Heart right ventricle (tissue), 16 donors: Measurements from ENCODE around the gene PRDM16. TPM values are rescaled to one million over a fixed set of nuclear protein-coding genes. Genes with fewer than 3 reads are reported as not detected.

Source experiments
- ATAC-seq, 8 donors: fragments of 200-7000 bp; cut with Tn5 transposase; one replicate each; pipeline ENCODE4 v1.9.1; 2020; ENCODE audit warnings: mild to moderate bottlenecking in 8 of 8, moderate library complexity in 8 of 8, moderate number of reproducible peaks in 1 of 8
- DNase-seq, 2 donors: peaks; one replicate each; pipeline ENCODE4 v3.0.0-alpha.2; 2020
- H3K27ac ChIP-seq, 10 donors: fragments of 200-600 bp; sonication (generic) in 2 of 10; one replicate each; pipeline versions ENCODE4 v1.5.0 to v1.8.0; 2020 to 2022; ENCODE audit warnings: mild to moderate bottlenecking in 3 of 10
- H3K27me3 ChIP-seq, 7 donors: fragments of 200-600 bp; one replicate each; pipeline ENCODE4 v1.8.0; 2021 to 2022; ENCODE audit warnings: mild to moderate bottlenecking in 2 of 7
- H3K36me3 ChIP-seq, 9 donors: fragments of 200-600 bp; sonication (generic) in 1 of 9; one replicate each; pipeline versions ENCODE4 v1.5.0 to v1.8.0; 2020 to 2022; ENCODE audit warnings: mild to moderate bottlenecking in 2 of 9
- H3K4me1 ChIP-seq, 9 donors: fragments of 200-600 bp; sonication (generic) in 1 of 9; one replicate each; pipeline versions ENCODE4 v1.5.0 to v1.8.0; 2020 to 2022; ENCODE audit warnings: mild to moderate bottlenecking in 4 of 9
- H3K4me3 ChIP-seq, 10 donors: fragments of 200-600 bp; sonication (generic) in 2 of 10; one replicate each; pipeline versions ENCODE4 v1.5.0 to v1.8.0; 2020 to 2022; ENCODE audit warnings: mild to moderate bottlenecking in 7 of 10, moderate library complexity in 2 of 10
- H3K9me3 ChIP-seq, 11 donors: fragments of 200-600 bp in 10 of 11; sonication (generic) in 2 of 11; one replicate each; pipeline versions ENCODE4 v1.5.0 to v1.8.0; 2013 to 2022; ENCODE audit warnings: mild to moderate bottlenecking in 2 of 11, control low read depth in 1 of 11, moderate library complexity in 1 of 11
- WGBS, 2 donors: extraction: QIAGEN DNeasy Blood & Tissue Kit; methylation state at CpG; one replicate each; pipeline ENCODE4 v1.1.7; 2013; ENCODE audit warnings: inconsistent platforms in 1 of 2; 5-methylcytosine and 5-hydroxymethylcytosine counted together
- intact Hi-C, 10 donors: fragments of 100-400 bp; cut with DNase I; formaldehyde crosslinking; loops; one replicate each; pipeline versions ENCODE4 v1.11.1 to v1.14.2; 2022
- polyA plus RNA-seq, 2 donors: library from polyadenylated mRNA; stranded (reverse); fragments of 200-250 nt; gene quantifications; one replicate each; pipeline ENCODE4 v1.2.3, GENCODE V29; 2013
- total RNA-seq, 10 donors: library from RNA; stranded (reverse); fragmentation: NEBNext Ultra II Directional in 3 of 10; extraction: Animal tissue kit (Norgen Biotek cat#: 25700) in 3 of 10; gene quantifications; one replicate each; pipeline versions ENCODE4 v1.2.1 to v1.2.4, GENCODE V29; 2021 to 2023
- TF ChIP-seq, protein P1 (sequence below), 9 donors: fragments of 200-600 bp; sonication (generic) in 2 of 9; IDR thresholded peaks; one replicate each; pipeline versions ENCODE4 v1.5.0 to v1.8.0; 2021 to 2022; ENCODE audit warnings: antibody characterized with exemption in 9 of 9, mild to moderate bottlenecking in 5 of 9, moderate library complexity in 1 of 9
- donor health status: Arrhythmogenic right ventricular cardiomyopathy.
- donor health status: ischemic (EF 13 %, LVEDD 7.1; RV severe dilation, severe dysfunction).
- donor health status: healthy with polysubstance abuse.
- donor health status: DM: no; HTN: yes; CAD: no.
- donor health status: DM: no; HTN: no; CAD: no.
- donor health status: ischemic (EF 25% LVEDD 6.9; RV normal size, moderate dysfunction).
- donor health status: ischemic (EF 25% LVEDD 5.7; RV mildly dilated, moderate dysfunction).
- donor health status: healthy.
- donor health status: DM: yes; HTN: yes; CAD: no.
- donor health status: Ischemic cardiomyopathy.
- donor health status: ischemic (EF 35%, LVEDD 5.7; RV mildly dilated, moderate dysfunction).
- donor health status: nonischemic (EF 11% LVEDD 7.7; RV severe dilation, severe dysfunction).
- donor health status: DM: yes; HTN: yes; CAD: no.
- donor health status: PGD.
- donor health status: ischemic (EF 29% LVEDD 5.4; RV normal size, mild dysfunction).
- donor health status: nonischemic (EF 23%, LVEDD 6.1; RV moderate dilation, normal function).

PRDM16 gene
- total and polyA plus RNA-seq, 12 donors, result 4.1 to 25.9 (median 14.8) TPM

DNA sequence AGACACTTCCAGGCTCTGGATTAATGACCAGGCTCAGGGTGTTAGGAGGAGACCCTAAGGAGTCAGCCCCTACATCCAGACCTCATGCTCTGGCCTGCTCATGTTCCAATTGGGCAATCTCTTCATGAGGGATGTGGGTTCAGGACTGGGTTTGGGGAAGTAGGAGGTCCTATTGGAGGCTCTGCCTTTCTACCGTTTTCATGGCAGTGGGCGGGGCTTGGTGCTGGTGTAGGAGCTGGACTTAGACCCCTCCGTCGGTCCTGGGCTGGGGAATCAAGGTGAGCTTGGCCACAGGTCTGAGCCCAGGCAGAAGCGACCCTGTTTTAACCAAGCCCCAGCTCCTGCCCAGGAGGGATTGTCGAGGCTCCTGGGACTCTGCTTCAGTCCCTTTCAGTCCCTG lies 123.4 kb downstream of the PRDM16 start:
- Histone ChIP-seq H3K4me1 (peaks cover 5 to 60% (median 34%) of the 10 kb centered on the region in 9 donors), H3K36me3 (no peaks in the 10 kb centered on the region), H3K4me3 (no peak overlapping the region), H3K27ac (no peak overlapping the region), H3K9me3 (peaks cover 0 to 2% (median 0%) of the 10 kb centered on the region in 11 donors), H3K27me3 (no peaks in the 10 kb centered on the region)
- ATAC-seq (no peak), DNase-seq (no peak)
- TF ChIP-seq, protein P1, sequence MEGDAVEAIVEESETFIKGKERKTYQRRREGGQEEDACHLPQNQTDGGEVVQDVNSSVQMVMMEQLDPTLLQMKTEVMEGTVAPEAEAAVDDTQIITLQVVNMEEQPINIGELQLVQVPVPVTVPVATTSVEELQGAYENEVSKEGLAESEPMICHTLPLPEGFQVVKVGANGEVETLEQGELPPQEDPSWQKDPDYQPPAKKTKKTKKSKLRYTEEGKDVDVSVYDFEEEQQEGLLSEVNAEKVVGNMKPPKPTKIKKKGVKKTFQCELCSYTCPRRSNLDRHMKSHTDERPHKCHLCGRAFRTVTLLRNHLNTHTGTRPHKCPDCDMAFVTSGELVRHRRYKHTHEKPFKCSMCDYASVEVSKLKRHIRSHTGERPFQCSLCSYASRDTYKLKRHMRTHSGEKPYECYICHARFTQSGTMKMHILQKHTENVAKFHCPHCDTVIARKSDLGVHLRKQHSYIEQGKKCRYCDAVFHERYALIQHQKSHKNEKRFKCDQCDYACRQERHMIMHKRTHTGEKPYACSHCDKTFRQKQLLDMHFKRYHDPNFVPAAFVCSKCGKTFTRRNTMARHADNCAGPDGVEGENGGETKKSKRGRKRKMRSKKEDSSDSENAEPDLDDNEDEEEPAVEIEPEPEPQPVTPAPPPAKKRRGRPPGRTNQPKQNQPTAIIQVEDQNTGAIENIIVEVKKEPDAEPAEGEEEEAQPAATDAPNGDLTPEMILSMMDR (IDR thresholded peaks at IDR 0.05), result no peak
- intact Hi-C loops, result no loop called here
- WGBS, 2 donors, result 87 to 90% methylated on average over 6 of the region's 6 CpGs

GRCh38 chr1:3192825-3193224 lies 123.8 kb downstream of the PRDM16 start:
- intact Hi-C loops, result no loop called here
- TF ChIP-seq, protein P1 (IDR thresholded peaks at IDR 0.05), result no peak
- H3K27me3 ChIP-seq, result no peaks in the 10 kb centered on the region
- H3K9me3 ChIP-seq, result peaks cover 0 to 2% (median 0%) of the 10 kb centered on the region in 11 donors
- WGBS, 2 donors, result 91 to 93% methylated on average over 18 of the region's 18 CpGs
- peak overlapping the region in 1 of 10 donors; percentile 19 for H3K27ac ChIP-seq
- no peak overlapping the region for H3K4me3 ChIP-seq
- ATAC-seq, result no peak
- no peak for DNase-seq
- no peaks in the 10 kb centered on the region for H3K36me3 ChIP-seq
- H3K4me1 ChIP-seq, result peaks cover 1 to 59% (median 31%) of the 10 kb centered on the region in 9 donors

- H3K36me3 ChIP-seq, result no peaks in the 10 kb centered on the region
- H3K4me3 ChIP-seq, result no peak overlapping the region
- intact Hi-C loops, result no loop called here
- H3K27ac ChIP-seq, result peak overlapping the region in 4 of 10 donors; percentile 4 to 65 (median 48)
- H3K9me3 ChIP-seq, result peaks cover 0 to 2% (median 0%) of the 10 kb centered on the region in 11 donors
- TF ChIP-seq, protein P1 (IDR thresholded peaks at IDR 0.05), result no peak
- WGBS, 2 donors, result 62% methylated on average over 11 of the region's 11 CpGs
- peaks cover 0 to 57% (median 31%) of the 10 kb centered on the region in 9 donors for H3K4me1 ChIP-seq
- ATAC-seq, result no peak
- no peak for DNase-seq
- H3K27me3 ChIP-seq, result no peaks in the 10 kb centered on the region
These were observed 124.8 kb downstream of the PRDM16 start for GRCh38 chr1:3193811-3194210.

DNA sequence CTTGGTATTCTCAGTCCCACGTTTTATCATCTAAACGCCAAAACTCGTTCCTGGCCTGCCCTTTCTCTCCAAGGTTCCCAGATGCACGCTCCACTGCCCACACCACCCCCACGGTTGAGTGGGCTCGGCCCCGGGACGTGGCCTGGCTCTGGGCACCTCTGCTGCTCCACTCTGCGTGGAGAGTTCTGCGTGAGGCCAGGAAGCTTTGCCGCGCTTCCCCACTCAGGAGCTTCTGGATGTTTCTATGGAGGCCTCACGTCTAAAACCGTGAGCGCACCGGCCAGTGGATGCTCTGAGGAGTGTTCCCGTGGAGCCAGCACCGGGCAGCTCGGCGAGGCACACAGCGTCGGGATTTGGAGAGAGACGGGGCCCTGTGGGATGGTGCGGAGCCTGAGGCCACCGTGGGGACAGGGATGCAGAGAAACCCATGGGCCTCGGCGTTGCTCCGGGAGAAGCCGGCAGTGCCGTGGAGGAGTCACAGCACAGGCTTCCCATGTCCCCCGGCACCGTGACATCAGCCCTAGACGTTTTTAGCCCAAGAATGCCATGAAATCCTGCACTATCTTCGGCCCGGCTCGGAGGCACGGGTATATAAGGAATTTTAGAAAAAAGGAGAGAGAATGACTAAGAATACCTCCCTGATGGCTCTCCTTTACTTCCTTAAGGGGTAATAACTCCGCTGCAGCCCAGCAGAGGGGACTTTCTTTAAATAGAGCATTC lies 125.9 kb downstream of the PRDM16 start:
- Histone ChIP-seq H3K4me1 (peaks cover 0 to 58% (median 38%) of the 10 kb centered on the region in 9 donors), H3K4me3 (no peak overlapping the region), H3K9me3 (peaks cover 0 to 2% (median 0%) of the 10 kb centered on the region in 11 donors), H3K27ac (peak overlapping the region in 5 of 10 donors; percentile 33 to 80 (median 65)), H3K36me3 (no peaks in the 10 kb centered on the region), H3K27me3 (no peaks in the 10 kb centered on the region)
- WGBS, 2 donors, result 81 to 82% methylated on average over 38 of the region's 38 CpGs
- ATAC-seq, result peak in 3 of 8 donors; percentile 3 to 21 (median 4)
- TF ChIP-seq, protein P1 (IDR thresholded peaks at IDR 0.05), result no peak
- intact Hi-C loops, result no loop called here
- no peak for DNase-seq
